H1 (cell line): ENCODE measurements around the gene MINAR2. TPM values are rescaled to one million over a fixed set of nuclear protein-coding genes. Genes with fewer than 3 reads are reported as not detected.
A peak's percentile ranks its signal among the peaks of the same experiment; 100 is the strongest.

Experiments used
- CTCF ChIA-PET: fragments of 300-600 bp; sonication (Branson Sonifier 250); formaldehyde crosslinking; loops from one replicate; lab custom pipeline; 2021; ENCODE audit not compliant: partially characterized antibody; lab: Charles Lee
- POLR2A ChIA-PET: fragments of 300-600 bp; sonication (Branson Sonifier 250); formaldehyde crosslinking; loops from one replicate; lab custom pipeline; 2021; ENCODE audit warnings: inconsistent platforms; ENCODE audit not compliant: partially characterized antibody; lab: Charles Lee
- DNase-seq, 2 experiments: peaks; one replicate each; pipeline versions ENCODE4 v3.0.0 to v3.0.0-alpha.2; 2010 to 2022; ENCODE audit warnings: low spot score in 2 of 2, low read depth in 1 of 2, mixed read lengths in 1 of 2
- FAIRE-seq: peaks from 2 replicates; lab custom pipeline; 2011; peaks lifted over from hg19 to GRCh38; lab: Jason Lieb, UNC
- H2AFZ ChIP-seq: 2 replicates; pipeline ENCODE4 v1.8.1; 2012; ENCODE audit warnings: low read length, inconsistent platforms
- H2AK5ac ChIP-seq: 2 replicates; pipeline ENCODE4 v1.6.1; 2013; ENCODE audit warnings: low read depth, low read length
- H2BK120ac ChIP-seq: replicated peaks from 2 replicates; pipeline ENCODE3; 2013; ENCODE audit warnings: low read depth, low read length, inconsistent platforms
- H2BK12ac ChIP-seq: 2 replicates; pipeline ENCODE4 v1.6.1; 2013; ENCODE audit warnings: low read depth, low read length
- H2BK15ac ChIP-seq: 2 replicates; pipeline ENCODE4 v1.6.1; 2013; ENCODE audit warnings: low read length
- H2BK20ac ChIP-seq: 2 replicates; pipeline ENCODE4 v1.6.1; 2013; ENCODE audit warnings: low read length
- H2BK5ac ChIP-seq: 2 replicates; pipeline ENCODE4 v1.6.1; 2013; ENCODE audit warnings: low read depth, low read length
- H3K14ac ChIP-seq: 2 replicates; pipeline ENCODE4 v1.6.1; 2013; ENCODE audit warnings: inconsistent platforms; ENCODE audit not compliant: insufficient read length
- H3K18ac ChIP-seq: 2 replicates; pipeline ENCODE4 v1.6.1; 2013; ENCODE audit warnings: low read length; ENCODE audit errors: extremely low read depth
- H3K23ac ChIP-seq: 2 replicates; pipeline ENCODE4 v1.6.1; 2013; ENCODE audit warnings: inconsistent platforms; ENCODE audit not compliant: insufficient read length
- H3K23me2 ChIP-seq: 2 replicates; pipeline ENCODE4 v1.6.1; 2013; ENCODE audit warnings: low read depth, low read length
- H3K27ac ChIP-seq: 2 replicates; pipeline ENCODE4 v1.6.1; 2011; ENCODE audit warnings: low read depth, low read length, inconsistent platforms
- H3K27me3 ChIP-seq, 4 experiments: replicated peaks in 1 of 4; 1 replicate in 1 of 4; 2 replicates in 3 of 4; pipeline versions ENCODE4 v1.6.1 to v1.8.1; 2011 to 2013; ENCODE audit warnings: low read length in 3 of 4, mild to moderate bottlenecking in 3 of 4, inconsistent platforms in 2 of 4, mixed read lengths in 2 of 4, moderate library complexity in 1 of 4; ENCODE audit not compliant: control insufficient read depth in 3 of 4, insufficient read depth in 3 of 4; ENCODE audit errors: extremely low read depth in 1 of 4
- H3K36me3 ChIP-seq, 4 experiments: 2 replicates each; pipeline versions ENCODE4 v1.6.1 to v1.8.1; 2011 to 2013; ENCODE audit warnings: mild to moderate bottlenecking in 4 of 4, low read length in 3 of 4, moderate library complexity in 2 of 4, control low read depth in 1 of 4, inconsistent platforms in 1 of 4; ENCODE audit not compliant: insufficient read depth in 4 of 4, control insufficient read depth in 2 of 4
- H3K4ac ChIP-seq: replicated peaks from 2 replicates; pipeline ENCODE3; 2013; ENCODE audit warnings: low read length, low read depth, mixed read lengths, inconsistent platforms; ENCODE audit not compliant: insufficient read length
- H3K4me1 ChIP-seq, 4 experiments: replicated peaks in 1 of 4; 1 replicate in 1 of 4; 2 replicates in 3 of 4; pipeline versions ENCODE4 v1.6.1 to v1.8.1; 2011 to 2013; ENCODE audit warnings: low read length in 3 of 4, inconsistent platforms in 2 of 4, mixed read lengths in 1 of 4; ENCODE audit not compliant: insufficient read depth in 4 of 4, control insufficient read depth in 3 of 4
- H3K4me2 ChIP-seq, 2 experiments: 2 replicates each; pipeline versions ENCODE4 v1.6.1 to v1.8.1; 2011 to 2013; ENCODE audit warnings: low read depth in 2 of 2, low read length in 2 of 2, control low read depth in 1 of 2, inconsistent platforms in 1 of 2, mild to moderate bottlenecking in 1 of 2; ENCODE audit not compliant: insufficient read depth in 1 of 2
- H3K4me3 ChIP-seq, 4 experiments: fragments of 200-600, 300-600 bp in 1 of 4; sonication (generic), shearing (Covaris generic), sonication (Bioruptor Twin) in 1 of 4; 2 replicates each; pipeline versions ENCODE4 v1.5.1 to v1.8.1; 2011 to 2016; ENCODE audit warnings: low read length in 4 of 4, low read depth in 3 of 4, control low read depth in 2 of 4, inconsistent platforms in 2 of 4, mild to moderate bottlenecking in 2 of 4, mixed read lengths in 1 of 4, moderate library complexity in 1 of 4; ENCODE audit not compliant: insufficient read depth in 2 of 4; ENCODE audit errors: extremely low read depth in 1 of 4
- H3K56ac ChIP-seq: replicated peaks from 2 replicates; pipeline ENCODE3; 2013; ENCODE audit warnings: low read depth, mild to moderate bottlenecking, mixed read lengths, low read length, inconsistent platforms; ENCODE audit not compliant: insufficient read length
- H3K79me1 ChIP-seq: 2 replicates; pipeline ENCODE4 v1.6.1; 2013; ENCODE audit warnings: low read depth, low read length, control low read depth
- H3K79me2 ChIP-seq, 2 experiments: 2 replicates each; pipeline versions ENCODE4 v1.6.1 to v1.8.1; 2012 to 2013; ENCODE audit warnings: low read length in 2 of 2, mild to moderate bottlenecking in 2 of 2, inconsistent platforms in 1 of 2; ENCODE audit not compliant: insufficient read depth in 2 of 2, control insufficient read depth in 1 of 2
- H3K9ac ChIP-seq, 4 experiments: replicated peaks in 1 of 4; 1 replicate in 1 of 4; 2 replicates in 3 of 4; pipeline versions ENCODE4 v1.6.1 to v1.8.1; 2011 to 2013; ENCODE audit warnings: low read depth in 3 of 4, low read length in 3 of 4, control low read depth in 2 of 4, mild to moderate bottlenecking in 2 of 4, moderate library complexity in 2 of 4, inconsistent platforms in 1 of 4; ENCODE audit errors: extremely low read depth in 1 of 4
- H3K9me3 ChIP-seq, 2 experiments: 2 replicates each; pipeline versions ENCODE4 v1.6.1 to v1.8.1; 2012 to 2013; ENCODE audit warnings: mild to moderate bottlenecking in 2 of 2, moderate library complexity in 2 of 2, control low read depth in 1 of 2, inconsistent platforms in 1 of 2, low read depth in 1 of 2, low read length in 1 of 2, mixed read lengths in 1 of 2; ENCODE audit not compliant: insufficient read depth in 2 of 2
- H4K20me1 ChIP-seq, 2 experiments: replicated peaks in 1 of 2; 2 replicates each; pipeline versions ENCODE3 to v1.8.1; 2011 to 2013; ENCODE audit warnings: inconsistent platforms in 2 of 2, low read length in 2 of 2, mild to moderate bottlenecking in 1 of 2; ENCODE audit not compliant: insufficient read depth in 2 of 2, control insufficient read depth in 1 of 2
- H4K5ac ChIP-seq: 2 replicates; pipeline ENCODE4 v1.6.1; 2013; ENCODE audit warnings: low read length, low read depth, mixed read lengths, inconsistent platforms; ENCODE audit not compliant: insufficient read length
- H4K8ac ChIP-seq: 2 replicates; pipeline ENCODE4 v1.8.0; 2013; ENCODE audit warnings: mild to moderate bottlenecking, moderate library complexity, low read length, inconsistent platforms; ENCODE audit not compliant: insufficient read depth; ENCODE audit errors: extremely low read depth
- H4K91ac ChIP-seq: replicated peaks from 2 replicates; pipeline ENCODE3; 2013; ENCODE audit warnings: low read length, mixed read lengths, inconsistent platforms; ENCODE audit not compliant: insufficient read length
- BACH1 ChIP-seq: IDR thresholded peaks from 2 replicates; pipeline ENCODE4 v1.6.1; 2012; ENCODE audit warnings: low read length, improper control_type of control experiment
- EGR1 ChIP-seq: IDR thresholded peaks from 2 replicates; pipeline ENCODE4 v1.6.1; 2011; ENCODE audit warnings: low read depth, low read length, borderline replicate concordance
- GTF2F1 ChIP-seq: IDR thresholded peaks from 2 replicates; pipeline ENCODE4 v1.6.1; 2012; ENCODE audit warnings: low read depth, low read length, improper control_type of control experiment, borderline replicate concordance
- KDM4A ChIP-seq: IDR thresholded peaks from one replicate; pipeline ENCODE4 v1.7.1; 2012; ENCODE audit warnings: low read depth, mild to moderate bottlenecking, moderate library complexity, low read length, inconsistent platforms; ENCODE audit not compliant: severe bottlenecking
- MAFK ChIP-seq: IDR thresholded peaks from 2 replicates; pipeline ENCODE4 v1.6.1; 2012; ENCODE audit warnings: low read depth, mild to moderate bottlenecking, improper control_type of control experiment, low read length
- NRF1 ChIP-seq: IDR thresholded peaks from 2 replicates; pipeline ENCODE4 v1.6.1; 2011; ENCODE audit warnings: mild to moderate bottlenecking, low read depth, low read length, improper control_type of control experiment
- POU5F1 ChIP-seq: IDR thresholded peaks from 2 replicates; pipeline ENCODE4 v1.6.1; 2011; ENCODE audit warnings: low read depth, mild to moderate bottlenecking, low read length, moderate library complexity
- SIN3A ChIP-seq, 2 experiments: IDR thresholded peaks in 1 of 2; conservative IDR thresholded peaks in 1 of 2; 2 replicates each; pipeline ENCODE4 v1.6.1; 2011 to 2012; ENCODE audit warnings: low read length in 2 of 2, improper control_type of control experiment in 1 of 2, low read depth in 1 of 2, mild to moderate bottlenecking in 1 of 2
- SP1 ChIP-seq: IDR thresholded peaks from 2 replicates; pipeline ENCODE4 v1.6.1; 2011; ENCODE audit warnings: low read depth, low read length
- TCF12 ChIP-seq: IDR thresholded peaks from 2 replicates; pipeline ENCODE4 v1.6.1; 2011; ENCODE audit warnings: low read depth, mild to moderate bottlenecking, low read length
- ZNF274 ChIP-seq: IDR thresholded peaks from 2 replicates; pipeline ENCODE4 v1.7.0; 2012; ENCODE audit warnings: low read length, borderline replicate concordance; ENCODE audit errors: extremely low read depth
- polyA plus RNA-seq, 7 experiments: library from polyadenylated mRNA; depleted of rRNA in 3 of 7; stranded (reverse) in 5 of 7; unstranded in 2 of 7; fragments of >200 nt in 5 of 7; fragments of 200-250 nt in 2 of 7; gene quantifications; 1 replicate in 5 of 7; 2 replicates in 1 of 7; 4 replicates in 1 of 7; pipeline versions ENCODE4 v1.2.1 to v1.2.3, GENCODE V29; 2011 to 2013; ENCODE audit warnings: missing spikeins in 2 of 7, mixed read lengths in 2 of 7
- total RNA-seq: library from RNA; stranded (reverse); fragmentation: NEBNext Ultra II Directional; extraction: Animal tissue kit (Norgen Biotek cat#: 25700); gene quantifications from 2 replicates; pipeline ENCODE4 v1.2.1, GENCODE V29; 2021

Gene MINAR2
- total and polyA plus RNA-seq, 2 of the 8 experiments (the other 6 are each of a cell fraction or from before 2014, with no cell fraction given): 0.17 TPM; not detected in 1

DNA sequence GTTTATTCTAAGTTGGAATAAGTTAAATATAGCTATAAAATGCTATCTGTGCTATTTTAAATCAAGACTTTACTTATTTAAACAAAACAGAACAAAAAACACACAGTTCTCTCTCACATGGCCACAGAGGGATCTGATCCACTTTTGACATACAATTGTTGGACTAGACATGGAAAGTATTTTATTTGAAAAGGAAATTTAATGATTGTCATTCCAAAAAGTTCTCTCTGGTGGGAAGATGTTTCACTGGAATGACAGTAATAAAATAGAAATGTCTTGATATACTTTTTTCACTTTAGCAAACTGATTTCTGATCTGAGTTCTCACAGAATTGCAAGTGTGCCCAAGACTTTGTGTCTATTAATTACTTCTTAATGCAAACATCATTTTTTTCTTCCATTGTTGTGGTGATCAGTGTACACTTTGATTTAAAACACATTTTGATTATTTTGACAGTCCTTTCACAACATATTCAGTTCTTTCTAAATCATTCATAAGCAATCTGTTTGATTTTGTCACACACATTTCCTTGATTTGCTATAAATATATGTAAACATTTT, 30.1 kb upstream of the MINAR2 start:
- Histone ChIP-seq H3K18ac (no peak overlapping the region), H3K27me3 (no peaks in the 10 kb centered on the region), H3K27ac (no peak overlapping the region), H3K56ac (no peak overlapping the region), H3K14ac (no peak overlapping the region), H2AFZ (no peak overlapping the region), H4K5ac (no peak overlapping the region), H4K91ac (no peak overlapping the region), H3K4me2 (no peak overlapping the region), H3K9ac (no peak overlapping the region), H3K36me3 (peaks cover 0 to 5% (median 2%) of the 10 kb centered on the region in 4 experiments; a peak in 3 of 8 replicates), H3K4ac (no peak overlapping the region), H2BK12ac (no peak overlapping the region), H3K23me2 (no peaks in the 10 kb centered on the region), H2BK5ac (no peak overlapping the region), H3K9me3 (no peaks in the 10 kb centered on the region; a peak in 1 of 4 replicates), H3K23ac (no peak overlapping the region), H4K8ac (no peak overlapping the region), H2BK20ac (no peak overlapping the region), H3K79me2 (no peaks in the 10 kb centered on the region), H3K4me3 (no peak overlapping the region), H3K79me1 (no peaks in the 10 kb centered on the region), H2AK5ac (no peak overlapping the region), H2BK120ac (no peak overlapping the region), H4K20me1 (no peaks in the 10 kb centered on the region), H2BK15ac (no peak overlapping the region), H3K4me1 (peaks cover 0 to 5% (median 2%) of the 10 kb centered on the region in 4 experiments; a peak in 4 of 7 replicates)
- no peak for DNase-seq
- ChIA-PET CTCF (interaction anchor here (1.3 kb wide), 1 partner anchor 53 kb away, joined by 3 read pairs; no protein-coding TSS in a partner anchor), POLR2A (no interaction called here)
- FAIRE-seq: peak; percentile 19
- TF ChIP-seq BACH1 (no peak), NRF1 (no peak), TCF12 (no peak), SP1 (no peak), SIN3A (conservative IDR thresholded peaks at IDR 0.05 in 1 of 2, IDR thresholded peaks at IDR 0.05 in 1 of 2; ENCODE audit: low read depth in 1 of 2, low read length in 2 of 2) (no peak), ZNF274 (no peak), KDM4A (no peak), GTF2F1 (no peak), MAFK (no peak), EGR1 (no peak), POU5F1 (no peak)
